Ramos (cell line): ENCODE data around the gene GZF1.

Source experiments
- in situ Hi-C: fragments of 300-500 bp; cut with MboI; formaldehyde crosslinking; loops from one replicate; pipeline ENCODE4 v1.14.3; 2022; ENCODE audit warnings: low sequenced_read_pairs; ENCODE audit not compliant: unreplicated experiment

The GZF1 gene

GRCh38 chr20:23368316-23369071 lies 6.5 kb downstream of the GZF1 start:
- in situ Hi-C loops: no loop called here

DNA sequence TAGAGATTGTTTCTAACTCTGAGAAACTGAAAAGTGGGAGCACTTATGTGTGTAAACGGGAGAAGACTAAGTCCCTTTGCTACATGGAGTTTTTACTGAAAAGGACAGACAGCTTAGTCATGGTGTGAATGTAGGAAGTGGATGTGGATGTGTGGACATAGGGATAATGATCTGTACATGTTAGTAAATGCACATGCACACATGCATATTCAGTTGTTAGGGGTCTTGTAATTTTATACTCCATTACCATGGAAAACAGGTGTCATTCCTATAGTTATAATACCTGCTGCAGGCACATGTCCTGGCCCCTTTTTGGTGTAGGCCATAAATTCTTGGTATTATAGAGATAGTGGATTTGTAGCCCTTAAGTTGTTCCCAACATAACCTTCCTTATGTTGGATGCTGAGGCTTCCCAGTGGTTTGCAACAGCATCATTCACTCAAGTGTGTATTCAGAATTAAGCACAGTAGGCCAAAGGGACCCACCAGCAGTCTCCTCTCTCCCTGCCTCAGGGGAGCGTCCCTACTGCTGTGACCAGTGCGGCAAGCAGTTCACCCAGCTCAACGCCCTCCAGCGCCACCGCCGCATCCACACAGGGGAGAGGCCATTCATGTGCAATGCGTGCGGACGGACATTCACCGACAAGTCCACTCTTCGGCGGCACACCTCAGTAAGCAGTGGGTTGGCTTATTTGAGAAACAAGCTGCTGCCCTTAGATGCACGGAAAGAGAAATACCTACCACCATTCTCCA lies 7.3 kb downstream of the GZF1 start:
- in situ Hi-C loops: no loop called here

DNA sequence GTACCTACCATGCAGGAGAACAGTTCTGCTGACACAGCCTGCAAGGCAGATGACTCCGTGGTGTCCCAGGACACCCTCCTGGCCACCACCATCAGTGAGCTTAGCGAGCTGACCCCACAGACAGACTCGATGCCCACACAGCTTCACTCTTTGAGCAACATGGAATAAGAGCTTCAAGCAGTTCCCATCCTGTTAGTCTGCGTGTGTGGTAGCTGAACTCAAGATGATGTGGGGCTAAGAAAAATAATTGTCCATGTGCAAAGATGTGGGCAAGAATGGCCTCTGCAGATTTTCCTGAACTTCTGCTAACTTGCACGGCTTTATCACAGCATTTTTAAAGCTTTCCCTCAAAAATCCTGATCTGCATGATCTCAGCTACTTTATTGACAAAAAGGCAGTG lies 8.3 kb downstream of the GZF1 start:
- in situ Hi-C loops: no loop called here

GRCh38 chr20:23370873-23371272 lies 8.9 kb downstream of the GZF1 start:
- in situ Hi-C loops: no loop called here

DNA sequence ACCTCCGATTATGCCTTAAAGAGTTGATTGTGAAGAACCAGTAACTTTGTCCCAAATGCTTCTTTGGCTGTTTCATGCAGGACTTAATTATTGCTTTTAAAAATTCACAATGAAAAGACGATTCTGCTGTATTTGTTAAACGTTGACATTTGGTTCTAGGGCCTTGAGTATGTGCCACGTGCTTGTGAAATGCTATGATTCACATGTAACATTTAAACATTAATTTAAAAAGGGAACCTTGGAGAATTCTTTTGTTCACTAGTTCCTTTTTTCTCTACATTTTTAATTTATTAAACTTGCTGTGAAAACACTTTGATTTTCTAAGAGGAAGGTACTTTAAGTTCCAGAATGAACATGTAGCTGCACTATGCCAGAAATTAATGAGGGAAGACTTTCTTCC lies 9.5 kb downstream of the GZF1 start:
- in situ Hi-C loops: no loop called here

DNA sequence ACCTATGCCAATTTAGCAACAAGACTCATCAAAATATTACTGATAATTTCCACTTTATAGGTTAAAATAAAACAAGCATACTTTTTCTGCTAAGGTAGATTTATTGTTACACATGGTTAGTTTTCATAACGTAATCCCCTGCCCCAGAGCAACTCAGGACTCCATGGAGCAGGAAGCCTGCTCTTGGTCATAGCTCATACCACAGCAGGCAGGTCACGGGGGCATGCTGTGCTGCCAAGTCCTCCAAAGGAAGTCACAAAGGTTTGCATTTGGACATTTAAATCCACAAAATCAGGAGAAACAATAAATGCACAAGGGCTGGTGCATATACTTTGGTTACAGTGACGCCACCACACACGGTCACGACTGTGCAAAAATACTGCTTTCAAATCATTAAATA lies 12.5 kb downstream of the GZF1 start:
- in situ Hi-C loops: no loop called here

DNA sequence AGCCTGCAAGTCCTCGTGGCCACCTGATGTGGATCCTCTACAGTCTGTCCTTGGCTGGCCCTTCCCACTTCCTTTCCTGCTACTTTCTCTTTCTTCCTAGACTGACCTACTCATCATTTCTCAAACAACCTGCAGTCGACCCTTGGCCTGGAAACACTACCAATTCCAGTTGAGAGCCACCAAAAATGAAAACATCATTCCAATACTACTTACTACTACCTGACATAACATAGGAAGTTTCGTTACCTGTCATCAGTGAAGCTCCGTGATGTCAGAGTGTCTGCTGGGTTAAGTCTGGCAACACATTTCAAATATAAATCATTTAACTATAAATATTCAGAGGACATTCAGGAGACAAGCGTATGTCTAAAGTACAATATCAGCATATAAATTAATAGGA lies 13.8 kb downstream of the GZF1 start:
- in situ Hi-C loops: no loop called here

DNA sequence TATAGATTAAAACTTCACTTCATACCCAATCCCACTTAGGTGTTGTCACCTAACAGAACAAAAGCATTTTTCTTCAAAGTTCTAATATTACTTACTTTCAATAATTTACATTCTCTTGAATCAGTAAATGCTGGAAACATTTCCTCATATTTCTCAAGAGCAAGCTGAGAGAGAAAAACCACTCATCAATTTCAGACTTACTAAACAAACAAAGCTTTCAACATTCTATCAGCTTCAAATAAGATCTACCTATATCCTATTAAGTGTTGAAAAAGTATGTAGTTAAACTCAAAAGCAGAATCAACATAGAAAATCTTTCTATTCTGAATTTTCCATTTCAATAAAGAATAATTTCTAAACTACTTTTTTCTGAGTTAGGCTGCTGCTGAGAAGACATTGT lies 17.8 kb downstream of the GZF1 start:
- in situ Hi-C loops: no loop called here

DNA sequence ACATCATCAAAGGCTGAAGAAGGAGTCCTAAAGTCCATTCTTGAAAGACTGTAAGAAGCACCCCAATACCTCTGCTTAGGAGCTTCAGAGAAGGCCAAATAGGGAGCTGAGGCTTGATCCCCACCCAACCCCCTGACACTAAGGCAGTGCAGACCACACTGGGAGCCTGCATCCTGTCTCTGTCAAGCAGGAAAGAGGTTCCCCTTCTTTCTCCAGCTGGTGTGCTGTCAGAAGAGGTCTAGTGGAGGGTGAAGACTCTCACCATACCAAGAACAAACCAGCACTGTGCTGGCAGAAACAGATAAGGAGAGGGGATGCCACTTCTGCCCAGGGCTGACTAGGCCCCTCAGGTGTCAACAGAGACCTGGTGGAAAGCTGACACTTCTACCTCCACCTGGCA lies 19.9 kb downstream of the GZF1 start:
- in situ Hi-C loops: no loop called here

- in situ Hi-C loops: no loop called here
Observed at GRCh38 chr20:23386304-23387117, 24.5 kb downstream of the GZF1 start.

DNA sequence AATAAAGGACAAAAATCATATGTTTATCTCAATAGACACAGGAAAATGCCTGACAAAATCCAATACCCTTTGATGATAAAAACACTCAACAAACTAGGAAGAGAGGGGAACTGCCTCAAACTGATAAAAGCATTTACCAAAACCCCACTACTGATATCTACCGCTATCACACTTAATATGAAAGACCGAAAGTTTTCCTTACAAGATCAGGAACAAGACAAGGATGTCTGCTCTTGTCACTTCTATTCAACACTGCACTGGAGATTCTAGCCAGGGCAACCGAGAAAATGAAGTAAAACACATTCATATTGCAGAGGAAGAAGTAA lies 25.1 kb downstream of the GZF1 start:
- in situ Hi-C loops: no loop called here

- in situ Hi-C loops: no loop called here
Observed at GRCh38 chr20:23390091-23390774, 28.3 kb downstream of the GZF1 start.

GRCh38 chr20:23391707-23392310 lies 29.8 kb downstream of the GZF1 start:
- in situ Hi-C loops: no loop called here

DNA sequence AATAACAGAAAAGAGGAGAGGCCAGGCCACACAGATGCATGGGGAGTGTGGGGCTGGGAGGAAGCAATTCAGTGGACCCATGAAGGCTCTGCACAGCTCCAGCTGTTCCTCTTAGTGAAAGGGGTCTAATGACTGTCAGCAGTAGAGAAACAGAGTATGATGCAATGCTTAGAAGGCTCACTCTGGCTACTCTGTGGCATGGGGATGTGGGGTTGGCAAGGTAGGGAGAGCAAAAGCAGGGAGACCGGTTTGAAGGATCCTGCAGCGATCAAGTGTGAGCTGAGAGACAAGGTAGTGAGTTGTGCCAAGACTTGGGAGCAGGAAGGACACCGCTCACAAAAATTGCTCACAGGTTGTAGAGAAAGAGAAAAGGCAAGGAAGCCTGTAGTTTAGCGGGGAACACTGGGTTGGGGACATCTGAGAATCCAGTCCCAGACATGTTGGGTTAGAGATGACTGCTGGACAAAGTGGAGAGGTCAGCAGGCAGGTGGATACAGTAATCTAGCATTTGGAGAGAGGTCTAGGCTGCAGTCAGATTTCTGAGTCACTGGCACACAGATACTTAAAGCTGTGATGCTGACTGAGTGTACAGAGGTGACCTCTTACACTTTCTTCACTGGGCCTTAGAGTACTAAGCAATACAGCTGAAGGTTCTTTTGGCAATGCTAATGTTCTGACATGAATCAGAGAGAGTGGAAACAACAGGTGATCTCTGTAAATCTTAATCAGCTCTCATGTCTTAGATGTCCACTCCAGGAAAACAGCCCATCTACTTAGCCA lies 32.2 kb downstream of the GZF1 start:
- in situ Hi-C loops: no loop called here

DNA sequence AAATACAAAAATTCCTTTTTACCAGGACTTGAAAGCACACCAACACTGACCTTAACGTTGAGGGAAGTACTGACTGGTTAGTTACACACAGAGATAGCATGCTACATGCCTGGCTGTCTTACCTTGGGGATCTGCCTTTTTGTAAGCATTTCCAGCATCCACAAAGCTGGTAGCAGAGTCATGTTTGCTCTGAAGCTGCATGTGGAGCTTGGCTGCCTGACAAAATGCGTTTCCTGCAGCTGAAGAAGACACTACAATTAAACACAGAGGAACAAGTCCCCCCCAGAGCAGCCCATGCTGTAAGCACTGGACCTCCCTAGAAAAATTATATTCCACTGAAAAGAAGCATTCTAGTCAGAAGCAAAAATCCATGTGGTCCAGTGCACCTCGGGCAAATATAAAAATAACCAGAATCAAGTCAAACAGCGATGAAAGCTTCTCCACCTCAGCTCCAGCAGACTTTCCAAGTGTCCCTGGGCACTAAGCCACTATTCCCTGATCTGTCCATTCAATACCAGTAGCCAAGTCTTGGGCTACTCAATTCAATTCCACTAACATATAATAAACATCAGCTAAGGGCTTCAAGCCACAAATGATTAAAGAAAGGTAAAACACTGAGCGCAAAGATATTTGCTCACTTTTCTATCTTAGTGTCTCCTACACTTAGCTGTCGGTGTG lies 35.1 kb downstream of the GZF1 start:
- in situ Hi-C loops: no loop called here

- in situ Hi-C loops: no loop called here
Observed at GRCh38 chr20:23397961-23398360, 36.0 kb downstream of the GZF1 start.

DNA sequence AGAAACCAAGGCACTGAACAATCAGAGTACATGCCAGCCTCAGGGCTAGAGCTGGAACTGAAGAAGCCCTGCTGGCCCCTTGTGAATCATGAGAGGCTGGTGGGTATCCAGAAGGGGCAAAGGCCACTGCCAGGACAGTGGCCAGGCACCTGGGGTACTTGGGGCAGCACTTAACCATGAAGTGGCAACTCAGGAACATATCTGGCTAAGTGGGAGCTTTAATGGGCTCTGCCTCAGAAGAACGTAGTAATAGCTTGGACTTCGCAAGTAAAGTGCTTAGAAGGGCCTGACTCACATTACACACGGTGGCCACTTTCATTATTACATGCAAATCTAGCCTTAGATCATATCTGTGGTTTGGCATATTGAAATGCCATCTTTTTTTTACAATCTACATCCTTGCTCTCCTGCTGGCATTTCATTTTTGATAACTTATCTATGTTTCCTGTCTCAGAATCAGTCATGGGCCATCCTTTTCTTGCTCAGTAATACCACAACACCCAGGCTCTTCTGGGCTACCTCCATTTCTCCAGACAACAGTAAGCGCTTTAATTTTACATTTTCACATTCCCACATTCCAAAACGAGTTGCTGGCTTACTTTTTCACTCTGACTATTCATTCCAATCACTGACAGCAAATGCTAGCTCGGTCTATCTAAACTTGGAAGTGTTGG lies 37.7 kb downstream of the GZF1 start:
- in situ Hi-C loops: no loop called here

DNA sequence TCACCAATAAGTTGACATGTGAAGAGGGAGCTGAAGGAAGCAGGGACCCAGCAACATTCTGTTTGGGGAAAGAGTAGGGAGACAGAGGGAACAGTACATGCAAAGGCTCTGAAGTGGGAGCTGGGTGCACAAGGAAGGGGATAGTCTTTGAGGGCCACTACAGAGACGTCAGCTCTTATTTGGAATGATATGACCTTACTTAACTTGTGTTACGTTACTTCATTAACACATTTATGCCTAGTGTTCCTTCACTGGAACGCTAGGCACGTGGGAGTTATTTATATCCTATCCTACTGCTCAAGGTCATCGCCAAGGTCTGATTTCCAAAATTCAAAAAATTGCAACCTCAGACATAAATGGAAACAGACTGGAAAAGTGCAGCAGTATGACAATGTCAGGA lies 39.1 kb downstream of the GZF1 start:
- in situ Hi-C loops: no loop called here
